GM19099 (cell line): ENCODE measurements around the gene ENDOU.

Experiments used
- POLR2A ChIP-seq: IDR thresholded peaks from 3 replicates; pipeline ENCODE4 v1.6.1; 2011; ENCODE audit warnings: low read depth; ENCODE audit not compliant: insufficient read length; ENCODE audit errors: extremely low read depth

ENDOU gene

DNA sequence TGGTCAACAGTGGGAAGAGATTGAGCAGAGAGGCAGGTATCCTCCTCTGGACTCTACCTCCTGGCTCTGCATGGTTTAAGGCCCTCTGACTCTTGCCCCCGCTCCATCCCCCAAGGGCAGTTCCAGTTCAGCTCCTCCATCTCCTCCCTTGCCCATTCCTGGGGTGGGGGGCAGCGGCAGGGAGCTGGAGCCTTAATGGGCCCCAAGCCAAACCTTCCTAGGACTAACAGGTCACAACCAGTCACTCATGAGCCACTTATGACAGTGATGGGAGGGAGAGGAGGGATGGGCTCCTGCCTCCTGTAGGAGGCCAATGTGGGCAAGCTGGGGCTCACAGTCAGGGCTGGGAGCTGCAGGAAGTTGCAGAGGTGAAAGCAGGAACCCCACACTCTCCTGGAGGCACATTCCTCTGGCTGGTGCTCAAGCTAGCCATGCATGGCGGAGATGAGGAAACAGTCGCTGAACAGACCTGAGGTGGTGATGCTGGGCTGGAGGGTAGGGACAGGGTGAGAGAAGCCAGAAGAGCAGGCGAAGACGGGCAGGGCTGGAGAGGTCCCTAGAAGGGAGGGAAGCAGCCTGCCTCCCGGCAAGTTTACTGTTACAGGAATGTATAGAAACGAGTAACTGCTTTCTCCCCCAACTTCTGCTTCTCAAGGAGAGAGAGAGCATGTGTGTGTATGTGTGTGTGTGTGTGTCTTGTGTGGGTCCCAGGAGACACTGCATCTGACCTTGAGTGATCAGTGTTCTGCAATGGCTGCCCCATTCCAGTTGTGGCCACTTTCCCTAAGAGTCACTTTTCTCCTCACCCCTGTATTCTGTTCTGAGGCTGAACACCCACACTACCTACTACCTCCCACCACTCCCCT, 38.4 kb upstream of the ENDOU start:
- no peak for TF ChIP-seq POLR2A

- no peak for TF ChIP-seq POLR2A
Observed at GRCh38 chr12:47762850-47763465, 37.7 kb upstream of the ENDOU start.

DNA sequence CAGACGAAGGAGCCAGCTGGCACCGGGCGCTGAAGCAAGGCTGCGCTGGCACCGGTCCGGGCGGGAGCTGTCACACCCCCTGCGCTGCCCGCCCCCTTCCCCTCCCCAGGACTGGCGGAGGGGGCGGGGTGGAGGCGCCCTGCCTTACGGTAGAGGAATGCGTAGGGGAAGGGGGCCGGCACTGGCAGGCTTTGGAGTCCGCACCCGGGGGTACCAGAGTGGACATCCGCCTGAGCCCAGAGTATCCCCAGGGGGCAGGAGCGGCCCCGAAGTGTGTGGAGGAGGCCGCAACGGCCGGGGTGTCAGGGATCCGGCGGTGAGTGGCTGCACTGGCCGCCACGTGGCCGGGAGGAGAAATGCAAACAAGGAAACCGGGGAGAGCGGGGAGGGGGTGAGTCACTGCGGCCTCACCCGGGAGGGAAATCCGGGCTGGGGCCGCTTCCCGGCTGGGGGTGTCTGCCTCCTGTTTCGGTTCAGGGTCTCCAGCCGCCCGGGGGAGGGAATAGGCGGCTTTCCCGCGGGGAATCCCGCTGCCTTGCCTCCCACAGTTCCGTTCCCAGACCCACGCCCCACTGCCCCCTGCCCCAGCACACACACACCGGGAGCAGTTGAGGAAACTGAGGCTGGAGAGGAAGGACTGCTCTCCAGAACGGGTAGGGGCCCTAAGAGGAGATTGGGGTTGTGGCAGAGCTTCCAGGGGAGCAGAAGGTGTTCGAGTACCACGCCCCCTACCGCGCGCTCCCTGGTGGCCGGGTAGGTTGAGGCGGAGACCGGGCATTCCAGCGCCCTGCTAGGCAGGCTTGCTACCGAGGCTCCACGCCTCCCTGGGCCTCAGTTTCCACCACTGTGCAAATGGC, 33.8 kb upstream of the ENDOU start, which contains the start of gene RAPGEF3:
Gene RAPGEF3, minus strand, starts transcription at position 47 of the 857 bp plus-strand sequence. CDS start 324 bp downstream, outside the sequence.
- no peak for TF ChIP-seq POLR2A

- TF ChIP-seq POLR2A = no peak
Observed at GRCh38 chr12:47758584-47758833, 33.2 kb upstream of the ENDOU start.

GRCh38 chr12:47757840-47758583, 32.7 kb upstream of the ENDOU start:
- TF ChIP-seq POLR2A = no peak

DNA sequence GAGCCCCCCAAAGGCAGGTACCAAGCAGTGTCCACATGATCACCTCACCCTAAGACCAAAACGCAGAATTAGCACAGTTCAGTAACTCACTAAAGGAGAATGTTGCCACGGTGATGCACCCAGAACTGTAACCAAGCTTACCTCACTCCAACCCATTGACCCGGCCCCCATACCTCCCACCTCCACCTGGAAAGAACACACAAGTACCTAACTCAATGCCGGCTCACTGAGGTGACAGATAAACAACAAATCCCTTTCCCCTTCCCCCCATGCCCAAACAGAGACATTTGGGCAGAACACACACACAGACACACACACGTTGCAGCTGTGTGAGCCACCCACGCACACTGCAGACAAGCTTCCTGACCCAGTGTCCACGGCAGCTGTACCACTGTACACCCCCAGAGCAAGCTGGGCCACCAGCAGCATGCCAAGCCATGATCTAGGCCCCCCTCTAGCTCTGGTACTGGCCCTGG, 32.1 kb upstream of the ENDOU start:
- TF ChIP-seq POLR2A = no peak

DNA sequence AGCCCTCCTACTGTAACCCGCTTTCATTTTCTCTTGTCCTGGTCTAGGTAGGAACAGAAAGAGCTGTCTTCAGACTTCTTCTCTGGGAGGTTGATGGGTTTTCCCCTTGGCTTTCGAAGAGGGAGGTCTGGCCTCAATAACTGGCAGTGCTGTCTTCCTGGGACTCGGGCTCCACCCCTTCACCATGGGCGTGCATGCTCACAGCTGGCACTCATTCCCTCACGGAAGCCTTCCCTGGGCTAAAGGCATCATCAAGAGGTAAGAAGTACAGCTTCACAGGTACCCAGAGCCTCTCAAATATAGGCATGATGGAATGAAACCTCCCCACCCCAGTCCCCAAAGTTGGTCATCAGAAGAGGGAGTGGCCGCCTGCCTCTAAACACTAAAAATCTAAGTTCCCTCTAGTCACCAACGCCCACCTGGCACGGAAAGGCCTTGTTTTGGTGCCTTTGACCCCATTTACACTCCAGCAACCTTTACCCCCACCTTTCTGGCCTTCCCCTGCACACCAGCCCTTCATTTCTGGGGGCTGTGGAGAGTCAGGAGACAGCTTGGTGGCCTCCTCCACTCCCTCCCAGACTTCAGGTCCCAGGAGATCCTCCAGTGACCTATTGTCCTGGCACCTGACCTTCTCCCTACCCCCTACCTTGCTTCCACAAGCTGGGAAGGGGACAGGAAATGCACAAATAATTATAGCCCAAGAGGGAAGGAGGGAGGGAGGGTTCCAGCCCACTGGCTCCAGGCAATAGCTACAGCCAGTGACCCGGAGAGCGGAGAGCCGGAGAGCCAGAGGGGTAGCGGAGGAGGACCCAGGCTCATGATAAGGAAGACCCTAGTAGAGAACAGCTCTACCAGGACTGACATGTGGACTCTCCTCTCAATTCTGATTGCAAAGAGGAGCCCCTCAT, 30.6 kb upstream of the ENDOU start:
- TF ChIP-seq POLR2A = no peak

DNA sequence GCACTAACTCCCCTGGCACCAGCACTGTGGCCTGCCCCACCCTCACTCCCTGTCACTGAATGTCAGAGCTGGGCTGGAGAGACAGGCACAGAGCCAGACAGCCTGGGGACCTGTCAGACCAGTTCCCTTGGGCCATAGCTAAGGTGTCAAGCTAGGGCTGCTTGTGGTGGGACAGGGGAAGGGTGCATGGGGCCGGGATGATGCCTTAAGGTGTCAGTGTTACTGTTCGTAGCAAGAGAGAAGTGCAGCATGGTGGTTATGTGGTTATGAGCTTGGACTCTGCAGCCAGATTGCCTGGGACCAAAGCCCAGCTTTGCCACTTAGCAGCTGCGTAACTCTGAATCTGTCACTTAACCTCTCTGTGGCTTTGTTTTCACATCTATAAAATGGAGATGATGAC, 29.6 kb upstream of the ENDOU start:
- no peak for TF ChIP-seq POLR2A

DNA sequence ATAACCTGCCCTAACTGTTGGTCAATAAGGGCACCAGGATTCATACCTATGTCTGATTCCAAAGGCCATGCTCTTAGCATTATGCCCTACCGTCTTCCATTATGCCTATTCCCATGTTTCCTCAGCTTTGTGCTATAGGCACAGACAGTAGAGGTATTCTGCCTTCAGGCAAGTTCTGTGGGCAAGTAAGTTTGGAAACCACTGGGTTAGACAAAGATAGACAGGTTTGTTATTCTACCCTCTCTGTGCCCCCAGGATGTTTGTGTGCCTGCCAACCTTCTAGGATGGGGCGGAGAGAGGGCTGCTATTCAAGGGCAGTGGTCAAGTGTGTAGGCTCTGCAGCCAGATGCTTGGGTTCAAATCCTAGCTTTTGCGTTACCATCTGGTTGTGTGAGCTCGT, 28.8 kb upstream of the ENDOU start:
- TF ChIP-seq POLR2A = no peak

DNA sequence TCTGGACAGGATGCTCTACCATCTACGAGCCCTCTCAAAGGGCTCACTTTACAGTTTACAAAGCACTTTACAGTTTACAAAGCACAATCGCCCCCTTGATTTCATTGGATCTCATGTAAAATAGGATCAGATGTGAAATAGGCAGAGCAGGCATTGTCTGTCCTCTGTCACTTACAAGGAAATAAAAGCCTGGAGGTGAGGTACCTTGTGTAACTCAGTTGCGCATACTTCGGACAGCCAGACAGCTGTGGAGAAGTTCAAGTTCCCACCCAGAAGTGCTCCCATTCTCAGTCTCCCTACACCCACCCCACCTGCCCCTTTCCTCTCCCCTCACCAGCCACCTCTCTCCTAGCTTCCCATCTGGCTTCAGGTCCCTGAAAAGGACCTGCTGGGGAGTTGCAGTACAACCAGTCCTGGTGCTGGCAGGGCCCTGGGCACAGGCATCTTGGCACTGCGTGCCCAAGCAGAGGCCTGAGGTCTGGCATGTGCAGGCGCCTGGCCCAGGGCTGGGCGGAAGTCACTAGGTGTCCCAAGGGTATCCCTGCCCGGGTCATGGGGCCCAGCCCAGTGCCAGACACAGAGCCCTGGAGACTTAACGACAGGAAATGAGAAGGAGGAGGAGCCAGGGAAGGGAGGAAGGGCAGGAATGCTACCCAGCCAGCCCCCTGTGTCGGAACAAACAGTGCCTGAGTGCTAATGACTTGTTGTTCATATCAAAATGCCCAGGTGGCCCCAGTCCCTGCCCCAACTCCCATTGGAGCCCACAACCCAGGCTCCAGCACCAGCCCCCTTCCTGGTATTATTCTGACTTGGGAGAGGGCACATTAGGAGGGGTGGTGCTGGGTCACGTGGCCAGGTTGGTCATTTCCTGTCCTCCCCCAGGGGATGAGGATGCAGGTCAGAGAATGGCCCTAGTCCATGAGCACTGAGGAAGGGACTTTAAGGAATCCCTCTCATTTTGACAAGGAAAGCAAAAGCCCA, 28.0 kb upstream of the ENDOU start:
- no peak for TF ChIP-seq POLR2A

- no peak for TF ChIP-seq POLR2A
Observed at GRCh38 chr12:47752552-47752951, 27.3 kb upstream of the ENDOU start.

DNA sequence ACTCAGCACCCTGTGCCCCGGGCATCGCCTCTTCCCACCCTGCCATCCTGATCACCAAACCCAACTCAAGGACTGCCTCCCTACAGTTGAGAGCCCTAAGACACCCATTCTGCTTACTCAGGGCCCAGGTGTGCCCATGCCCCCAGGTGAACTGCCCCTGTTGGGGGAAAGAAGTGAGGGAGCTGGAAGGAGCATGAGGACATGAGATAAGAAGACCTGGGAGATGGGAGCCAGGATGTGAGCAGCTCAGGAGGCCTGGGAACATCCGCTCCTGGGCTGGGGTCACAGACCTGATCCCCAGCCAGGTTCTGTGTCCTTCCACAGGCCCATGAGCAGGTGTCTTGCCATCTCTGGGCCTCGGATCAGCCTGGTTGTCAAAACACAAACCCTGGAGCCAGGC, 26.8 kb upstream of the ENDOU start:
- no peak for TF ChIP-seq POLR2A

- no peak for TF ChIP-seq POLR2A
Observed at GRCh38 chr12:47751561-47751960, 26.3 kb upstream of the ENDOU start.
